BE2C (cell line): ENCODE results near the gene TTC38.

ENCODE experiments used
- DNase-seq: peaks from one replicate; pipeline ENCODE4 v3.0.0-alpha.2; 2020
- H3K27me3 ChIP-seq: fragments of 250-450 bp; sonication (Bioruptor Pico); 2 replicates; pipeline ENCODE4 v1.5.1; 2020; ENCODE audit warnings: mild to moderate bottlenecking
- H3K36me3 ChIP-seq: fragments of 250-450 bp; sonication (Bioruptor Pico); 2 replicates; pipeline ENCODE4 v1.5.1; 2020; ENCODE audit warnings: mild to moderate bottlenecking
- H3K4me1 ChIP-seq: fragments of 250-450 bp; sonication (Bioruptor Pico); 2 replicates; pipeline ENCODE4 v1.5.1; 2020
- H3K4me3 ChIP-seq: 2 replicates; pipeline ENCODE4 v1.5.1; 2011; ENCODE audit warnings: low read depth, low read length
- H3K9me3 ChIP-seq: fragments of 250-450 bp; sonication (Bioruptor Pico); 2 replicates; pipeline ENCODE4 v1.5.1; 2020
- TF ChIP-seq, protein P1 (sequence below): IDR thresholded peaks from 2 replicates; pipeline ENCODE4 v1.5.1; 2012; ENCODE audit warnings: mild to moderate bottlenecking, low read depth, low read length

The TTC38 gene

GRCh38 chr22:46250035-46250782 is 17.6 kb upstream of the TTC38 start, which contains the start of gene CDPF1:
Gene CDPF1, minus strand, starts transcription at chr22:46250293. Its CDS starts 2,009 bp downstream, at chr22:46248284.
- H3K4me1 ChIP-seq, result peaks cover 13% of the 10 kb centered on the region
- no peaks in the 10 kb centered on the region for H3K36me3 ChIP-seq
- H3K27me3 ChIP-seq, result no peaks in the 10 kb centered on the region
- peak; percentile 95 for DNase-seq
- H3K9me3 ChIP-seq, result no peaks in the 10 kb centered on the region
- peak within 1 kb of the TSS; percentile 74 for H3K4me3 ChIP-seq
- TF ChIP-seq, protein P1, sequence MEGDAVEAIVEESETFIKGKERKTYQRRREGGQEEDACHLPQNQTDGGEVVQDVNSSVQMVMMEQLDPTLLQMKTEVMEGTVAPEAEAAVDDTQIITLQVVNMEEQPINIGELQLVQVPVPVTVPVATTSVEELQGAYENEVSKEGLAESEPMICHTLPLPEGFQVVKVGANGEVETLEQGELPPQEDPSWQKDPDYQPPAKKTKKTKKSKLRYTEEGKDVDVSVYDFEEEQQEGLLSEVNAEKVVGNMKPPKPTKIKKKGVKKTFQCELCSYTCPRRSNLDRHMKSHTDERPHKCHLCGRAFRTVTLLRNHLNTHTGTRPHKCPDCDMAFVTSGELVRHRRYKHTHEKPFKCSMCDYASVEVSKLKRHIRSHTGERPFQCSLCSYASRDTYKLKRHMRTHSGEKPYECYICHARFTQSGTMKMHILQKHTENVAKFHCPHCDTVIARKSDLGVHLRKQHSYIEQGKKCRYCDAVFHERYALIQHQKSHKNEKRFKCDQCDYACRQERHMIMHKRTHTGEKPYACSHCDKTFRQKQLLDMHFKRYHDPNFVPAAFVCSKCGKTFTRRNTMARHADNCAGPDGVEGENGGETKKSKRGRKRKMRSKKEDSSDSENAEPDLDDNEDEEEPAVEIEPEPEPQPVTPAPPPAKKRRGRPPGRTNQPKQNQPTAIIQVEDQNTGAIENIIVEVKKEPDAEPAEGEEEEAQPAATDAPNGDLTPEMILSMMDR, result no peak

GRCh38 chr22:46250783-46251125 is 17.1 kb upstream of the TTC38 start:
- Histone ChIP-seq H3K4me1 (peaks cover 8% of the 10 kb centered on the region), H3K27me3 (no peaks in the 10 kb centered on the region), H3K4me3 (peak overlapping the region; percentile 74), H3K9me3 (no peaks in the 10 kb centered on the region), H3K36me3 (no peaks in the 10 kb centered on the region)
- DNase-seq, result no peak
- TF ChIP-seq, protein P1, result no peak

DNA sequence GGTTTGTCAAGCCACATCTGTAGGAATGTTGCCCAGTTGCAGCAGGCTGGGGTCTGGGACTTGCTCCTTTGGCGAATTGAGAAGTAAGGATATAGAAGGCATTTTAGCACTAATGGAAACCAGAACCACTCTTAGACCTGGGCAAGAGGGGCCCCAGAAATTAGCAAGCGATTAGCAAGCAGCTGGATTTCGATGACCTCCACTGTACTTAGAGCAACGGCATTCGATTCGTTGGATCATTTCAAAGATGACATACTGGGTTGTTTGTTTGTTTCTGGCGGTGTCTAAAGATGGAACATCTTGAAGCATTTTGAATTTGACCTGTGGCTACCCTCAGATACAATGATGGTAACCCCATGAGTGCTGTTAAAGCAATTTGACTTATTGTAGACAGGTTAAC is 16.5 kb upstream of the TTC38 start:
- DNase-seq, result no peak
- Histone ChIP-seq H3K36me3 (no peaks in the 10 kb centered on the region), H3K4me1 (peaks cover 7% of the 10 kb centered on the region; the same call in 1 of the 2 replicates), H3K4me3 (peak overlapping the region; percentile 74), H3K9me3 (no peaks in the 10 kb centered on the region), H3K27me3 (no peaks in the 10 kb centered on the region)
- TF ChIP-seq, protein P1, result no peak

DNA sequence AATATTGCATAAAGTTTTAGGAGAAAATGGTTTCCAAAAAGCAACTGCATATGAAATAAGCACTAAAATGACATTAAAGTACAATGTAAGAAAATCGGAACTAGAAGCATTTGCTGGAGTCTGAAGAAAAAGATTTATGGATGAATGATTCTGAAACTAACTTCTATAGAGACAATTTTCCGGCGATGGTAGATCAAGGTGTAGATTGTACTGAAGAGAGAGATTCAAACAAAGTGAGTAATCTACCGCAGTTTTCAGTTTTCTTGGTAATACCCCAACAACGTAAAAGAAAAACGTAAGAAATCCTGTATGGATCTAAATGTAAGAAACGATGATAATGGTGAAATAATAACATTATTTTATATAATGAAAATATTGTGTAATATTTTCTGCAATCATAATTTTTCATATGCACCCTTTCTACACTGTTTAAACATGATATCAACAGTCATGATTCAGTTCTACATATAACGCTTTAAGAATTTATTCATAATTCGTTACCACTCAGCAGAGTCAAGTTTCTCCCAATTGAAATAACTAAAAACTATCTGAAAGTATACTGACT is 15.9 kb upstream of the TTC38 start:
- no peak for DNase-seq
- H3K27me3 ChIP-seq, result no peaks in the 10 kb centered on the region
- H3K9me3 ChIP-seq, result no peaks in the 10 kb centered on the region
- H3K36me3 ChIP-seq, result no peaks in the 10 kb centered on the region
- TF ChIP-seq, protein P1, result no peak
- H3K4me1 ChIP-seq, result peaks cover 7% of the 10 kb centered on the region; the same call in 1 of the 2 replicates
- no peak overlapping the region for H3K4me3 ChIP-seq

GRCh38 chr22:46256358-46256958 is 11.3 kb upstream of the TTC38 start:
- TF ChIP-seq, protein P1, result no peak
- Histone ChIP-seq H3K9me3 (no peaks in the 10 kb centered on the region), H3K4me1 (0 out of 2 replicates have a peak, but pooled peaks cover under 1% of the 10 kb centered on the region), H3K27me3 (no peaks in the 10 kb centered on the region), H3K36me3 (no peaks in the 10 kb centered on the region), H3K4me3 (no peak overlapping the region)
- DNase-seq, result no peak

DNA sequence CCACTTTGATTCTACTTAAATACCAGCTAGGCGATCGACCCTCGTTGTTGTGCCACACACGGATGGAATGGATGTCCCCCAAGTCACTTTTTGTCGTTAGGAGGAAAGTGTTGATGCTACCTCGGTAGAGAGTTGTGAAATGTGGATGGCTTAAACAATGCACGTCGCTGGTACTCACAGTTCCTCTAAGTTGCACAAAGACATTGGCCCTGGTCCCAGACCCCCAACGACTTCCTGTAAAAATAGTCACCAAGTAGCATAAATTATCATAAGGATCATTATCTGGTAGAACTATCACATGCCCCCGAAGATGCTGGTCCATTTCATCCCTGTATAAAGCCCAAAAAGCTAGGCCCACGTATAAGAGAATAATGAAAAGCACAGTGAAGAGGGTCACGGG is 8.4 kb upstream of the TTC38 start:
- Histone ChIP-seq H3K4me1 (no peaks in the 10 kb centered on the region), H3K27me3 (no peaks in the 10 kb centered on the region), H3K9me3 (no peaks in the 10 kb centered on the region), H3K4me3 (no peak overlapping the region), H3K36me3 (no peaks in the 10 kb centered on the region)
- TF ChIP-seq, protein P1, result no peak
- no peak for DNase-seq
